Dedifferentiated amniotic fluid mesenchymal stem cell (primary cell): ENCODE data around the gene CLK1.
A peak's percentile ranks its signal among the peaks of the same experiment; 100 is the strongest.

Experiments
- DNase-seq: peaks from one replicate; pipeline ENCODE4 v3.0.0-alpha.2; 2016; ENCODE audit errors: extremely low spot score

The CLK1 gene

DNA sequence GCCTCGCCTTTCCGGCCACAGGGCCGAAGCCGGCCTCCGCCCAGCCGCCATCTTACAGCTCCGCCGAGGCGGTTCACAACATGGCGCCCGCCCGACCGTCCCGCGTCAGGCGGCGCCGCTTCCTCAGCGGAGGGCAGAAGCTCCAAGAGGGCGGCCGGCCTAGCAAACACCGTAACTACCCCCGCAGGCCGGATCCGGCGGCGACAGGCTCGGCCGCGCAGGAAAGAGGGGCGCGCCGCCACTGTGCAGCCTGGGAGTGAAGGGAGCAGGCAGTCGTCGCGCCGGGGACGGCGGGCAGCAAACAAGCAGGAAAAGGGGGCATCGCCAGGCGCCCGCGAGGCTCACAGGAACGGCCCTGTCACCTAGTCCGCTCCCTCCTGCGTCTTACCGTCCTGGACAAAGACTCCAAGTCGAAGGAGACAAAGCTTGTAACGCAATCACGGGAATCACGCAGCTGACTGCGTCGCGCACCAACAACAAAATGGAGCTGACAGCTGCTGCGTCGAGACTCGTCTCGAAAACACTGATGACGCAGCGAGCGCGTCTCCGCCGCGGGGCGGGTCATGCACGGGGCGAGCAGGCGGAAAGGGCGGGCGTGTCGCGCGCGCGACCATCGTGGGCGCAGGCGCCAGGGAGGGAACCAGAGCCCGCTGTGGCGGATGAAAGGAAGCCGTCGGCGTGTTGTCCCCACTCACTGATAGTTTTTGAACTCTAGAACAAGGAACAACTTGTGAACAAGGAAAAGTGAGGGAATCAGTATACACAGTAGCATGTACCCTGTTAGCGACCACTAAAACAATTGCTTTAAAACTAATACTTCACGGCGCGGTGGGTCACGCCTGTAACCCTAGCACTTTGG, at the start of gene CLK1:
Gene CLK1 (minus strand): TSS at position 483 of the 859 bp plus-strand sequence. CDS start 2,796 bp downstream, outside the sequence.
- DNase-seq = peak; percentile 93

DNA sequence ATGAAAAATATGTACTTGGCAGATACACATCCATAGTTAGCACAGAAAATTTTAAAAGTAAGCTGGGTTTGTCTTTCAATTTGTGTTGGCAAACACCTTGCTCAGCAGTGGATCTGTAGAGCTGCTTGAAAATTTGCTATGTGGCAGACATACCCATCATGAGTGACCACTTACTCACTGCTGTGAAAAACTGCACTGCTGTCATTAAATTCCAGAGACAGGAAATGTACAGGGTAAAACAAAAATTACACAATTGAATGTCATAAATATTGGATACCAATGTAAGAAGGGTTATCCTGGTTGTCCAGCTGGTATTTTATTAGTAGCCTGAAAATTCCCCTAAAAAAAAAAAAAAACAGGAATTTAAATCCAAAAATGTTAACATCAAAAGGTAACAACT, 49.2 kb upstream of the CLK1 start:
- peak; percentile 26 for DNase-seq

DNA sequence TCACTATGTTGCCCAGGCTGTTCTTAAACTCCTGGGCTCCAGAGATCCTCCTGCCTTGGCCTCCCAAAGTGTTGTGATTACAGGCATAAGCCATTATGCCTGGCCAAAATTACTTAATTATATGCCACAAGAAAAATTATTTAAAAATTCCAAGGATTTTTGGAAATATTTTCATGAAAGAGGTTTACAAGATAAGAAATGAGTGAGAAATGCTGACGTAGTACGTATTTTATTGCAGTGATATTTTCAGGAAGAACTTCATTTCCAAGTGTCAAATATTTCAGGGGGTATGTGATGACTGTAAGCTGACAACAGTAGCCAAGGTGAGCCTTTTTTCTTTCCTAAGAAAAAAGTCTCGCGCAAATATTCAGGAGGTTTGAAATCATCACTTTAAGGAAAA, 45.5 kb upstream of the CLK1 start:
- no peak for DNase-seq

DNA sequence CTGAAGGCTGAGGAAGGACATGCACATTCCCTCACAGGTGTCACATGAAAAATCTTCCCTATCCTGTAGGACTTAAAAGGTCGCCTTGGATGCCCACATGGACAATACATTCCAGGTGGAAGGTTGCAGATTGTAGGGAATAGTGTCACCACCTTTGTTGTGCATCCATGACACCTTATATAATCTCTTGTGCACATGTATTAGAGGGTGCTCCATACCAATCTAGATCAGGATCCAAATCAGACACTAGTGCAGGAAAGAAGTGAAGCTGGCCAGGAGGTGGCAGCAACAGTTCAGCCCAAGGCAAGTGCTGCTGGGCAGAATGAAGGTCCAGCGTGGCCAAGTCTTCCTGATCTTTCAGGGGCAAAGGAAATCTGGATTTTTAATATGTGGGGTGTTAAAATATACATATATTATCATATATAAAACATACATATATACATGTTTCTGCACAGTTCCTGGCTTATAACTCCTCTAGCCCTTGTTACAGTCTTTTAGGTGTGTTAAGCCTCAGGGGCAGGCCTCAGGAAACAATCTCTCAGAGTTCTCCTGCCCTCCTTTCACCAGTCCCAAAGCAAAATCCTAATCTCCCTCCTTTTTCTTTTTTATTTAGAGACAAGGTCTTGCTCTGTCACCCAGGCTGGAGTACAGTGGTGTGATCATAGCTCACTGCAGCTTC, 41.3 kb upstream of the CLK1 start:
- peak; percentile 52 for DNase-seq

DNA sequence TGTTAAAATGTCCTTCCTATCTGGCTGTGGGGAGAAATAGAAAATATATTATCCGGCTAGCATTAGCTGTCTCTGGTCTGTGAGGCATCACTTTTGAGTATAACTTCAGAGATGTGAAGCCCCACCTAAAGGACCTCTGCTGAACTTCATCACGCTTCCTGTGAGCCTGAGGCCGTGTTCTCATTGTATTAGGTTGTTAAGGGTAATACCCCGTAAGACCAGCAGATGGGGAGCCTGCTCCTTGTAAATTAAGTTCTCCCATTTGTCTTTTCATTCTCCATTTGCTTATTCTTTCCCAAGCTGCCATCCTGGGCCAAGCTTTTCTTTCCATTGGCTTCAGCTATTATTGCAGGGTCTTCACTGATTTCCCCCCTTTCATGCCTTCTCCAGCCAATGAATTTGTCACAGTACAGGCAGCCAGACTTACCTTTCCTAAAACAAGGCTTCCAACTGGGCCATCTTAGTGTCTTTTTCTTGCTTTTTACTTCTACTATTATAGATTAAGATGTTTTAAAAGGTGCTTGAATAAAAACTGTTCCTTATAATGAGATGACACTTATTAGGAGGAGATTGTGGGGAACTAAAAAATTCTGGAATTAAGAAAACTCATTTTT, 37.1 kb upstream of the CLK1 start:
- peak; percentile 89 for DNase-seq

DNA sequence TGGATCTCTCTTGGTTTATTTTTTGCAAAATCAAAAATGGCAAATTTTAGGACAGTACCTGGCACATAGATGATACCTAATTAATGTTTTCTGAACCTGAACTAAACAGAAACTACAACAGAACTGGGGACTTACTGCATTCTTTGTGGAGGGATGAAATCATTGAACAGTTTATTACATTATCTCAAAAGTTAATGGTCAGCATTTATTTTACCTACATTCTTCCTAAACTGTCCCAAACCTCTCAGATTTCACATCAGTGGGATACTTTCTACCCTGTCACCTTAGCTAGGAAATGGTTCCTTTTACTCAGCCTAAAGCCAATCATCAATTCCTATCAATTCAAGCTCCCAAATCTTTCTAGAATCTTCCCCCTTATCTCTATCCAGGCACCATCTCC, 35.0 kb upstream of the CLK1 start:
- DNase-seq = no peak

DNA sequence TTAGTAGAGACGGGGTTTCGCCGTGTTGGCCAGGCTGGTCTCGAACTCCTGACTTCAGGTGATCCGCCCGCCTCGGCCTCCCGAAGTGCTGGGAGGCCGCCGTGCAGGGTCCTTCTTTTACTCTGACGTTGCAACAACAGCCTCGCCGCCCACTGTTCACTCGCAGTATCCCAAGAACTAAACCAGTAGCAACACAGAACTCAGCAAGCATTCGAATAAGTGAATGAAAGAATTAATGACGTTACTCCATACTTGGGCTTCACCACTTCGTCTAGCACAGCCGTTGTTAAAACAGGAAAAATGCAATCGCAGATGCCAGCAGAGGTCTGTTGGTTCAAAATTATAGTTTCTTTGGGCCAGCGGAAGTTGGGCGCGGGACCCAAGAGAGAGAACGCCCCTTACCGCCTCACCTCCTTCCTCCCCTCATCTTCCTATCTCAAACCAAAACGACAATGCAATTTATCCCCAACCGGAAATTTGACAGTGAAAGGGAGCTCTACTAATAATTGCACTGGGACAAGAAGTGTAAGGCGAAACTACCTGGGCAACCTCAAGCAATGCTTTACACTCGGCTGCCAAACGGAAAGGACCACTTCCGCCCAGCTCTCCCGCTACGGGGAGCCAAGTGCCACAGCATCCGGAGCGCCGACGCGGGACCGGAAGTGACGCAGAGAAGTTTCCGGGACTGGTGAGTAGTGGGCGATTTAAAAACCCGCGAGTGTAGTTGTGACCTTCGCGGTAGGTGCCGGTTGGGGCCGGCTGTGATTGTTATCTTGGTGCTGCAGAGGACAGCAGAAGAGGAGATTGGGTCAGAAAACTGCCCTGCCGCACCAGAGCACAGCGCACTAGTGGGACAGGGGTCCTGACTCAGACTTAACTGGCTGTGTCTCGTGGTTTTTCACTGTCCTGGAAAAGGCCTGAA, 24.5 kb upstream of the CLK1 start, which contains the start of the genes NIF3L1 and PPIL3:
Gene NIF3L1 (plus strand): TSS at position 668 of the 922 bp plus-strand sequence. CDS start 2,573 bp downstream, outside the sequence.
Gene PPIL3 (minus strand): TSS at position 374 of the 922 bp plus-strand sequence. CDS start 1,462 bp downstream, outside the sequence.
- DNase-seq = peak; percentile 98

DNA sequence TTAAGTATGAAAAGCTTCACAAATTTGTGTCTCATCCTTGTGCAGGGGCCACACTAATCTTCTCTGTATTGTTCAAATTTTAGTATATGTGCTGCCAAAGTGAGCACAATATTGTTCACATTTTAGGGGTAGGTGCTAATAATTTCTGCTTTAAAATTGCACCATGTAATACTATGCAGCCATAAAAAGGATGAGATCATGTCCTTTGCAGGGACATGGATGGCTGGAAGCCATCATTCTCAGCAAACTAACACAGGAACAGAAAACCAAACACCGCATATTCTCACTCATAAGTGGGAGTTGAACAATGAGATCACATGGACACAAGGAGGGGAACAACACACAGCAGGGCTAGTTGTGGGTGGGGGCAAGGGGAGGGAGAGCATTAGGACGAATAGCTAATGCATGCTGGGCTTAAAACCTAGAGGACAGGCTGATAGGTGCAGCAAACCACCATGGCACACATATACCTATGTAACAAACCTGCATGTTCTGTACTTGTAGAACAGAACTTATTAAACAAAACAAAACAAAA, 17.3 kb upstream of the CLK1 start:
- peak; percentile 3 for DNase-seq

DNA sequence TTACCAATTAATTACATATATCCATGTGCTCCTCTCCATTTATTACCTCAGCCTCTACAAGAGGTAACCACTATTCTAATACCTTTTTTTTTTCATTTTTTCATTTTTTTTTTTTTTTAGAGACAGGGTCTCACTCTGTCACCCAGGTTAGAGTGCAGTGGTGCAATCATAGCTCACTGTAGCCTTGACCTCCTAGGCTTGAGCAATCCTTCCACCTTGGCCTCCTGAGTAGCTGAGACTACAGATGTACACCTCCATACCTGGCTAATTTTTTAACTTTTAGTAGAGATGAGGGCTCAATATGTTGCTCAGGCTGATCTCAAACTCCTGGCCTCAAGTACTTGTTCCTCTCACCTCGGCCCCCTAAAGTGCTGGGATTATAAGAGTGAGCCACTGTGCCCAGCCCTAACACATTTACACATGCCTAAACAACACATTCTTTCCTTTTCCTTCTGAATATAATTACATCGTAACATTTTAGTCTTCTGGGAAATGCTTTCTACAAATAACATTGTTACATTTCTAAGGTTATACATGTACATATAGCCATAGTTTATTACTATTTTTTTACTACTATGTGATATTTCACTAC, 13.9 kb upstream of the CLK1 start:
- DNase-seq = peak; percentile 0

DNA sequence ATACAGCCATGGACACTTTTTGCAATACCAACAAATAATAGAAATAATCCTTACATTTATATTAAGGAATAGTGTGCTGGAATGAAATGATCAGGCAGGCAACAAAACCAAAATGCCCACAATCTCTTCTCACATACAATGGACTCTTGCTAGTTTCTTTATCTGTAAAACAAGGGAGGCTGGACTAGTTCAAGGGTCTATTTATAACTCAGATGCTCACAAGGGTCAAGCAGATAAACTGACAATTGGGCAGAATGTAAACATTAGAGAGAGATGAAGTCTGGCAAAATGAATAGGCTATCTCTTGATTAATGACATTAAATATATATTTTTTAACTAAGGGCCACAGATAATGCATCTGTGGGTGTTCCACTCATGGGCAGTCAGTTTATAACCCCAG, 13.0 kb upstream of the CLK1 start:
- DNase-seq = no peak

DNA sequence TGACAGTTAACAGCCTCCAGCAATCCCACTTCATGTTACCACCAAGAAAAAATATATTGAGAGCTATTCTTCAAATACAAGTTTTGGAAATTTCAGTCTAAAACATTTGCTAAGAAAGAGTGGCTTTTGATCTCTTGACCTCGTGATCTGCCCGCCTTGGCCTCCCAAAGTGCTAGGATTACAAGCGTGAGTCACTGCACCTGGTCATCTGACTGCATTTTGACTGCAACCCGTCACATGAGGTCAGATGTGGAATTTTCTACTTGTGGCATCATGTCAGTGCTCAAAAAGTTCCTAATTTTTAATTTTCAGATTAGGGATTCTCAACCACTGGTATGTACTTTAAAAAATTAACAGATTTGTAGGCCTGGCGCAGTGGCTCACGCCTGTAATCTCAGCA, 9.1 kb upstream of the CLK1 start:
- DNase-seq = no peak

DNA sequence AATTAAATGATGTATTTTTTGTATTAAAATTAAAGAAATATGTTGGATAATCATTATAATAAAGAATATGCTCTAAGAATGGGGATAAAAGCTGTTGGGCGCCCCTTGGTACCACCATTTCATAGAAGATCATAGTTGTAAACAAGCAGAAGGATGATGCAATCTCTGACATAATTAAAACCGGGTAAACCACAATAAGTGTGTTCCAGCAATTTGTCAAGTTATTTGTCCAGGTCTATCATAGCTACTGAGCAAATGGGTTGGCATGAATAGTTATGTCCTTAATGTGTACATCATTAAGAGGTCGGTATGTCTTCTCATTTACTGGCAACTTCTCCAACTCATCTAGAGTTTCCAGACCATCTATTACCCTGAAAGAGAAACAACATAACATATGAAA, 6.7 kb upstream of the CLK1 start:
- no peak for DNase-seq

DNA sequence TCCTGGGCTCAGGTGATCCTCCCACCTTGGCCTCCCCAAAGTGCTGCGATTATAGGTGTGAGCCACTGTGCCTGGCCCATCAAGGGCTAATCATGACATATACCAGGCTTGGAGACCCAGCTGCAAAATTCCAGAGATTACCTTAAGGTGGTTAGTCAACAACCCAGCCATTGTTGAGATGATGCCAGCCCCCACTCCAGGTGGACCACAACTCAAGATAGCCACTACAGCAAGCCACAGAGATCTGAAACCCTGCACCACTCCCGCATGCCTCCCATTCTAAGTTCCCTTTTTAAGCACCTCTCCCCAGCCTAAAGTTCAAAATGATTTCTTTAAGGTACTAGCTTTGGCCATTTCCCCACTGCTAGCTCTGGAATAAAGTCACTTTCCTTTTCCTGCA, 4.6 kb upstream of the CLK1 start:
- no peak for DNase-seq

DNA sequence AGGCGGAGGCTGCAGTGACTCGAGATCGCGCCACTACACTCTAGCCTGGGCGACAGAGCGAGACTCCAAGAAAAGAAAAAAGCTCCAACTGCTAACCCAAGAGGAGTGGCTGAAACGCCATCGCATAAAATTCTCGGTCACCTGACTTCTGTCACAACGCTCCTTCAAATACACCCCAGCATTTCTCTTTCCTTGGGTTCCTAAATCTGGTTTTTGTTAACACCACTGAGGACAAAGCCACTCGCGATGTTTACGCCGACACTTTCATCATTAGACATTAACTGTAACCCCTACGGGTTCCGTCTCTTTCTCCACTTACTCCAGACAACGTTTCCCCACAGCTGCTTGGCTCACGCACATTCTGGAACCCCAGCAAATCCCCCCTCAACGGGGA, 679 bp downstream of the CLK1 start:
- peak; percentile 37 for DNase-seq

DNA sequence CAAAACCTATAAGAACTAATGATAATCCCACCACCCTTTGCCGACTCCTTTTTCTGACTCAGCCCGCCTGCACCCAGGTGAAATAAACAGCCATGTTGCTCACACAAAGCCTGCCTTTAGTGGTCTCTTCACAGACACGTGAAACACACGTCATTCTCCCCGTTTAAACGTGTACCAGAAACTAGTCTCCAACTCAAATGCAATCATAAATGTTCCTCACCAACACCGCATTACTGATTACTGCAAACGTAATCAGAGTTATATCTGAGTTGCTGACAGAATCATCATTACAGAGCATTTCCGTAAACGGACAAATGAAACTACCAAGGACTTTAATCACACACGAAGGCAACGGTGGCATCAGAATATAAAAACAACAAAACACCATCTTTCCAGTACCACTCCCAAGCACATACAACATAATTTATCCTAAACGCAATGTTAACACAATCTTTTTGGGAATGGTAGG, 1.9 kb downstream of the CLK1 start:
- DNase-seq = peak; percentile 58

DNA sequence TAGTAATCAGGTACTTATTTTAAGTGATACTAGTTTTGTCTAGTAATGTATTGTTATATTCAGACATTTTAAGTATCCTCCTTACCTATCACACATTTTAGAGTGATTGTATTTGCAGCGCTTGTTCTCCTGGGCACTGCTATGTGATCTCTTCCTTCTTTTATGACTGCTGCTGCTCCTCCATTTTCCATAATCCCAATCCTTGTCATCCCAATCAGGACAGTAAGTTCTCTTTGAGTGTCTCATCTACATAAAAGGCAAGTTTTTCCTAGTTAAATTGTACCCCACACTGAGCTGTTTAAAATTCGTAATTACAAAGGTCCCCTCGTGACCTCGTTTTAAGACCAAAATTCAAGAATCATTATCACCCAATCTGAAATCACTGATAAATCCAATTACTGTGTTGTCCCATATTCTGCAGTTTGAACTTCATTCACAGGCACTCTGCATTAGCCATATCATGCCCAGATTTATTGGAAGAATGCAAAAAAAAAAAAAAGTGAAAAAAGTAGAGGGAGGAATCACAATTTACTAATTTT, 2.8 kb downstream of the CLK1 start:
- no peak for DNase-seq

DNA sequence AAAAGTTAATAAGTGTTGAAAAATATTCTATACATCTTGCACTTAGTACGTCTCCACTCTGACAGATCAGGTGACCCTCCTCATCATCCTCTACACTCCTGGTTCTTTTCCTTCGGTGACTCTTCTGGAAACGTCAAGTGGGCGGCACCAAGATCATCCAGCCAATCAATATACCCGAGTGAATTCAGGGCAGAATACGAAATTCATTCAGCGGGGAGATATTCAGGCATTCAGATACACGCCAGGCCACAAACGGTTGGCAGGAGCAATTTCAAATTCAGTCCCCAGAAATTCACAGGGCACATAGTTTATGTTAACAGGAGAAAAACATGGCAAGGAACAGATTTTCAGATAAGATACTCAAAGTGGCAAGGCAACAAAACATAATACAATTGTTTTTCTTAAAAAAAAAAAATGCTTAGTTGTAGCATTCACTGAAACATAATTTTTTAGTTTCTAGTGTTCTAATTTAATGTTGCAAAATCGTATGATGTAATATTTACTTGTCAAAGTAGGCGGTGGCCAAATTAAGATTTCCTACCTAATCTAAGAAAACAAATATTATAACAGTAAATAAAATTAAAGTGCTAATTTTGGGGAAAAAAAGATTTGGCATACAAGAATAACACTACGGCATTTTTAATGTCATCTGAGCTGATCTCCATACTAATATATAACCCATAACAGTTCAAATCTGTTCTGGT, 4.2 kb downstream of the CLK1 start:
- DNase-seq = no peak

DNA sequence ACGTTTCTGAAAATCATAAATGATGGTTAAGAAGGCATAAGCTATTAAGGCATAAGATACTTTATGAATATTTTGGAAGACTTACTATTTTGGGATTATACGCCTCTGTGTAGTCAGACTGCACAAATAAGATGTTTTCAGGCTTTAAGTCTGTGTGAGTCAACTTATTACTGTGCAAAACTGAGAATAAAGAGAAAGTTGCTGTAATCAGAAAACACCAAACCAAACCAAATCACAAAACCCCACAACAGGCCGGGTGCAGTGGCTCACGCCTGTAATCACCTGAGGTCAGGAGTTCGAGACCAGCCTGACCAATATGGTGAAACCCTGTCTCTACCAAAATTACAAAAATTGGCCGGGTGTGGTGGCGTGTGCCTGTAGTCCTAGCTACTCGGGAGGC, 7.7 kb downstream of the CLK1 start:
- DNase-seq = no peak

DNA sequence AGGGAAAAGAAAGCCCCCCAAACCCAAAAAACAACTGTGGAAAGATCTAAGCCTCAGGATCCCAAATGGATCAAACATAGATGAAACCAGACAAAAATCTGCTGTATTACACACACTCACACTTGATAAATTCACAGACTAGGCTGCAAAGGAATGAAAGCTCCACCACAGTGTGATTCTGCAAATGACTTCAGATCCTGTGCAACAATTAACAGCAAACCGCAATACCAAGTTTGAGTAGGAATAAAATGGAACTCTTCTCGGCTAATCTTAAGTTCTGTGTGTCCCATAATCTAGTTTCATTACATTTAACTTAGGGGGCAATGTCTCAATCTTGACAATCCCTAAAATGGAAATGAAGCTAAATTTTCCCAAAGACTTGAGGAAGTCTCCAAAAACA, 11.9 kb downstream of the CLK1 start:
- no peak for DNase-seq
